DMS53 treated with DMSO at 0.1 percent for 48 hours (cell line): ENCODE measurements around the gene CD320.

ENCODE experiments used
- DNase-seq: peaks from one replicate; lab custom pipeline; 2025; ENCODE audit not compliant: unreplicated experiment; lab: John Stamatoyannopoulos, UW

The CD320 gene

DNA sequence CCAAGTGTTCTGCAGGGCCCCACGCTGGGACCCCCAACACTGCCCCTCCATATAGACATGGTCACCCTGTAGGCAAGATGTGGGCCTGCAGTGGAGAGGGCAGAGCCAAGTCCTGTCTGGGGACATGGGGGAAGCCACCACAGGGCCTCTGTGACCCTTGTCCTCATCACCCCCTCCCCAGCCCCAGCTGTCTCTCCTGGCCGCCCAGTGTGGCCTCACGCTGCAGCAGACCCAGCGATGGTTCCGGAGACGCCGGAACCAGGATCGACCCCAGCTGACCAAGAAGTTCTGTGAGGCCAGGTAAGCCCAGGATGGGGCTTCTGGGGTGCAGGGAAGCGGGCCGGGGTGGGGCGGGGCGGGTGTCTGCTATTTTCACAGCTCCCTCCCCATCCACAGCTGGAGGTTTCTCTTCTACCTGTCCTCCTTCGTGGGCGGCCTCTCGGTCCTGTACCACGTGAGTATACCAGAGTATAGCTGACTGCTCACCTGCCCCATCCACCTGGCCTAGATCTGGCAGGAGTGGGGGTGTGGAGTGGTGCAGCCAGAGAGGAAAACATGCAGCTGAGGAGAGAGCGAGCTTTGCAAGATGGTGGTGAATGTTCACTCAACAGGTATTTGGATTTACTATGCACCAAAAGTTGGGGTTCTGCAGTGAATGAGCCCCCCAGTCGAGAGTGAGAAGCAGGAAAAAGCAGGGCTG is 52.6 kb downstream of the CD320 start:
- DNase-seq, result no peak

DNA sequence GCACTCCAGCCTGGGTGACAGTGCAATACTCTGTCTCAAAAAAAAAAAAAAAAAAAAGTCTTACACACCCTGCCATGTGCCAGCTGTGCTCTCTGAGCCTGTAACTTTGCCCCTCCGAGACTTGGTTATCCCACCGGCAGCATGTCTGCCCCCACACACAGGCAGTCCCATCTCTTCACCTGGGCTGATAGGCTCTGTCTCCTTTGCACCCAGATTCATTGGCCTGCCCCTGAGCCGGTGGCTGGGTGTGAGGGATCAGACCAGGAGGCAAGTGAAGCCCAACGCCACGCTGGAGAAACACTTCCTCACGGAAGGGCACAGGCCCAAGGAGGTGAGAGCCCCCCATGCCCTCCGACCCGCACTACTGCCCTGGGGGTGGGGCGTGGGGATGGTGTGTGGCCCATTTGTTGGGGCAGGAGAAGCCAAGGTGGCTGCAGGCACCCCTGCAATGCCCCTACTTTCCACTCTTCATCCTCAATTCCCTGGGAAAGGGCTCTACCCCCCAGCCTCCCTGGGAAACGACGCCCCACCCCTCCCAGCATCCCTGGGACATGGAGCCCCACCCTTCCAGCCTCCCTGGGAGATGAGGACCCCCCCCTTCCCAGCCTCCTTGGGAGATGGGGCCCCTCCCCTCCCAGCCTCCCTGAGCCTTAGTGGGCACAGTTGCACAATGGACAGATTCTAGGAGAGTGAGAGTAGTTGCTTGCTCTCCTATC is 53.7 kb downstream of the CD320 start:
- no peak for DNase-seq

DNA sequence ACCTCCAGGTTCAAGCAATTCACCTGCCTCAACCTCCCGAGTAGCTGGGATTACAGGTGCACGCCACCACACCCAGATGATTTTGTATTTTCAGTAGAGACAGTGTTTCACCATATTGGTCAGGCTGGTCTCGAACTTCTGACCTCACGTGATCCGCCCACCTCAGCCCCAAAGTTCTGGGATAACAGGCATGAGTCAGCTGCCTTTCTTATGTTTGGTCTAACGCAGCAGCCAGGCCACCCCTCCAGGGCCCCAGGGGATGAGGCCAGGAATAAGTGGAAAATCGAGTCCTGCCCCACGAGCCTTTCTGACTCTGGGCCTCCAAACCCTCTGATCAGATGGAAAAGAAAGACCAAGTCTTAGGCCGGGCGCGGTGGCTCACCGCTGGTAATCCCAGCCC is 54.5 kb downstream of the CD320 start:
- no peak for DNase-seq

DNA sequence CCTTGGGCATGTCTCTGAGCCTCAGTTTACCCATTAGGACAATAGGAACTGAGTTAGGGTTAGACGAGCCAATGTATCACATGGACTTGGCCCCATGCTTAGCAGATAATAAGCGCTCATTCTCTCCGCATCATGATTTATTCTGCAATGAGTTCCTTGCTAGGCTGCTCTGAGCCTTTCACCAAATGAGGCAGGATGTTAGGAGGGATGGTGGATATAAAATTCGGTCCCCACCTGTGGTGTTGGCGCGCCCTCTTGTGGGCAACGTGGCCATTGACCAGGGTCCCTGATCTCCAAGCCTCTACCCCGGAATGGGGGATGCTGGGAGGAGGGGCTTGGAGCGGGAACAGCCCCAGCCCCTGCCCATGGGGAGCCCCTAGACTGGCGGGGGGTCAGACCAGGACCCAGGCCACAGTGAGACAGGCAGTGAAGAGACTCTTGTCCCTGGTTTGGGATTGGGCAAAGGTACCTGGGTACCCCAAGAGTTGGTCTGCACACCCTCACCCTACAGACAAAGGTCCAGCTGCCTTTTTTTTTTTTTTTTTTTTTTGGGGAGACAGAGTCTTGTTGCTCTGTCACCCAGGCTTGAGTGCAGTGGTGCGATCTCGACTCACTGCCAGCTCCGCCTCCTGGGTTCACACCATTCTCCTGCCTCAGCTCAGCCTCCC is 55.1 kb downstream of the CD320 start:
- peak; percentile 33 for DNase-seq
